GM13976 (cell line): ENCODE measurements around the gene VSNL1.

ENCODE experiments used
- DNase-seq: peaks from one replicate; pipeline ENCODE4 v3.0.0; 2012; ENCODE audit warnings: low spot score
- in situ Hi-C: fragments of 300-500 bp; cut with MboI; formaldehyde crosslinking; loops from one replicate; pipeline ENCODE4 v1.12.0; 2022; ENCODE audit warnings: low sequenced_read_pairs, mixed read lengths, inconsistent platforms; ENCODE audit not compliant: unreplicated experiment
- TF ChIP-seq, protein P1 (sequence below): IDR thresholded peaks from 2 replicates; pipeline ENCODE4 v1.5.1; 2012; ENCODE audit warnings: borderline replicate concordance, mild to moderate bottlenecking; ENCODE audit not compliant: insufficient read depth; ENCODE audit errors: extremely low read depth, missing control alignments, control extremely low read depth

VSNL1 gene

DNA sequence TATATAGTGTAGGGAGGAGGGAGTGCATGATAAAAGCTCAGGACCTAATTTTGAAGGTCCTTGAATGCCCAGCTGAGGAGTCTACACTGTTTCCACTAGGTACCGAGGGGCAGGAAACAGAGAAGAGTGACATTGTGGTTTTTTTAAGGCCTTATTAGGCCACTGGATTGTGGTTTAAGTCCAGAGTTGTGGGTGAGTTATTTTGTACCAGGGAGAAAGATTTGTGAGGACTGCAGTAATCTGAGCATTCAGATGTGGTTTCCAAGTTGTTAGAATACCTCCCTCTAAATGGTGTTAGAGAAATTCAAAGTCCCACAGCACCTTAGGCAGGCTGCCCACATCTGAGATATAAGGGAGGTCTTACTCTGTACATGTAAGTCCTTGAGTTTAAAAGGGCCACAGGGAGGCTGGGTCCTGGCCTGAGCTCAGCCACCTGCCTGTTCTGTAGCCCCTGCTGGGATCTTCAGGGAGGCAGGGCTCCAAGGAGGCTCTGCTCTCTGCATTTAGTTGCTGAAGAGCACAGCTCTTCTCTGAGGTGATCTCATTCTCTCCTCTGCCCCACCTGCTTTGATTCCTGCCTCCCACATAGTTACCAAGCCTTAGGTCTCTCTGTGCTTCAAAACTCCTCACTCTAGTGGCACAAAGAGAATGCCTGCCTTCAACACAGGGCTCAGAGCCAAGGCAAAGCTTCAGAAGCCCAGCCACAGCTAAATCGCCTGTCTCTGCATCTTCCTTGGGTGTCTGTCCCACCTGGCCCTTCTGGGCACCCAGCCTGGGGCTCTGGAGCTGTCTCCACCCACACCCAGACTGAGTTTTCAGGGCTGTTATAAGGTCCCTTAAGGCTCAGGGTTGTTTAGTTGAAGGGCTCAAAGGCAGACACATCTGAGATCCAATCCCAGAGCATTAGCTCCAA, 88.1 kb downstream of the VSNL1 start:
- DNase-seq: no peak
- TF ChIP-seq, protein P1, sequence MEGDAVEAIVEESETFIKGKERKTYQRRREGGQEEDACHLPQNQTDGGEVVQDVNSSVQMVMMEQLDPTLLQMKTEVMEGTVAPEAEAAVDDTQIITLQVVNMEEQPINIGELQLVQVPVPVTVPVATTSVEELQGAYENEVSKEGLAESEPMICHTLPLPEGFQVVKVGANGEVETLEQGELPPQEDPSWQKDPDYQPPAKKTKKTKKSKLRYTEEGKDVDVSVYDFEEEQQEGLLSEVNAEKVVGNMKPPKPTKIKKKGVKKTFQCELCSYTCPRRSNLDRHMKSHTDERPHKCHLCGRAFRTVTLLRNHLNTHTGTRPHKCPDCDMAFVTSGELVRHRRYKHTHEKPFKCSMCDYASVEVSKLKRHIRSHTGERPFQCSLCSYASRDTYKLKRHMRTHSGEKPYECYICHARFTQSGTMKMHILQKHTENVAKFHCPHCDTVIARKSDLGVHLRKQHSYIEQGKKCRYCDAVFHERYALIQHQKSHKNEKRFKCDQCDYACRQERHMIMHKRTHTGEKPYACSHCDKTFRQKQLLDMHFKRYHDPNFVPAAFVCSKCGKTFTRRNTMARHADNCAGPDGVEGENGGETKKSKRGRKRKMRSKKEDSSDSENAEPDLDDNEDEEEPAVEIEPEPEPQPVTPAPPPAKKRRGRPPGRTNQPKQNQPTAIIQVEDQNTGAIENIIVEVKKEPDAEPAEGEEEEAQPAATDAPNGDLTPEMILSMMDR: no peak
- in situ Hi-C loops: no loop called here

DNA sequence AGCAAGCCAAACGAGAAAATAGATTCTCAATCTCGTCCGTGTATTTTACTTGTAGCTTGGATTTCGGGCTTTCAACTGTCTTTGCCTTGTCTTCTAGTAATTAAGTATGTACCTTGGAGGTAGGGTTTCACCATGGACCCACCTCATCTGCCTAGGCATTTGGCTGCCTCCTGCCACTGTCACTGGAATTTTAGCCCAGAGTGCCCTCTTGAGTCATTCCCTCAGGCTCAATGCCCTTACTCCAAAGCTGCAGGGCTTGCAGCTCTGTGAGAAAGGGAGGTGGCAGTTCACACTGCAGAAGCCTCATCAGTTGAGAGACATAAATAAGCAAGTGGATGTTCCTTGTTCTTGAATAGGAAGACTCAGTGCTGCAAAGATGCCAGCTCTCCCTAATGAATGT, 89.6 kb downstream of the VSNL1 start:
- no peak for DNase-seq
- in situ Hi-C loops: no loop called here
- TF ChIP-seq, protein P1: no peak

DNA sequence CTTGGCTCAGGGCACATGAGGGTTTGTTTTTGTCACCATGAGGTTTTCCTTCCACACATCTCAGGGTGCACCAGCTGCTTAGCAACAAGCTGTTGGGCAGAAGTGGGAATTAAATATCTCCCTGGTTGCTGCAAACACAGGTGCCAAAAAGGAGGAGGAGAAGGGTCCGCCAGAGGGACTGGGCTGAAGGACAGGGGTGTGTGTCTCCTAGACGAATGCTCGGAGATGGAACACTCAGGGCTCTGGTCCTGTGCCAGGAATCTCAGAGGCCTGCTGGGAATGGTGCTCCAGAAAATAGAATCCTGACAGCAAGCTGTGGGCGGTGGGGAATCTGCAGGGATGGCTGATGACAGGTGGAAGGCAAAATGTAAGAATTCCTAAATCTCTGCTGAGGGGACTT, 94.5 kb downstream of the VSNL1 start:
- TF ChIP-seq, protein P1: no peak
- in situ Hi-C loops: no loop called here
- no peak for DNase-seq

DNA sequence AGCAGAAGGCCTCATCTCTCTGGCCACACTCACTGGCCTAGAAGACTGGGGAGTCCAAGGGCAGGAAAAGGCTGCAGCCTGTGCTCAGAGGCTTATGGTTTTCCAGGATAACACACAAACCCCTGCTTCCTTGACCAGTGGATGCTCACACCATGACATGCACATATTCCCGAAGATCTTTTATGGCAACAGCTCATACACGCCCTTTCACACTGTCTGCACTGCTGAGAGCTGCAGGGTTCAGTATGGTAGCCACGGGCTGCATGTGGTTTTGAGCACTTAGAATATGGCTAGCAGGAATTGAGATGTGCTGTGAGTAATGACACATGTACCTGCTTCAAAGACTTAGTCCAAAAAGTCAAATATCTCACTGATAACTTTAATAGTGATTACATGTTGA, 95.8 kb downstream of the VSNL1 start:
- in situ Hi-C loops: no loop called here
- TF ChIP-seq, protein P1: no peak
- no peak for DNase-seq

DNA sequence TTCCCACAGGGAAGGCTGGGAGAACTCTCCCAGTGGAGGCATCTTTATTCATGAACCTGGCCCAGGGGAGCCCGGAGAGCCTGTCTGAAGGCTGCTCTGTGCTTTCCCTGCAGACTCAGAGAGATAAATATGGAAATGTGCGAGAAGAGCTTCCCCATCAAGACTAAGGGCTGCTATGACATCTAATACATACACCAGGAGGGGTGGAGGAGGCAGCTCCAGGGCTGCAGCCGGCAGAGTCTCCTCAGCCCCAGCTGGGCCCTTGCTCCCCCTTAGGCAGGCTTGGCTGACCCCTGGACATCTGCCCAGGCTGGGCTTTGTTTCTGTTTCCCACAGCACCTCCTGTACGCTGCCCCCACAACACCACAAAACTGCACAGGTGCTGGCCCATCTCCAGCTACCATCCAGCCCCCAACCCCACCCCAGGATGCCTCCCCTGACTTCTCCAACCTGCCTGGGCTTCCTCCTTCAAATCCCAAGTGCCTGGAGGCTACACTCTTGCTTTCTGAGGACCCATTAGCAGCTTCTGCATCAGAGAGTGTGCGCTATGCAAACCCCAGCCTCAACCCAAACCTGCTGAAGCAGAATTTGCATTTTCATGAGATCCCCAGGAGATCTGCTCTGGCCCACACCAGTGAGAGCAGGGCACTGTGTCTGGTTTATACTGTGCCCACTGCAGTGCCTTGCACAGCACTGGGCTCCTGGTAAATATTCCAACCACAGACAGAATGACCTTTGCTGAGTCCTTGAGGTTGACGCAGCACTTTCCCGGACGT, 96.8 kb downstream of the VSNL1 start:
- in situ Hi-C loops: no loop called here
- no peak for DNase-seq
- TF ChIP-seq, protein P1: no peak

DNA sequence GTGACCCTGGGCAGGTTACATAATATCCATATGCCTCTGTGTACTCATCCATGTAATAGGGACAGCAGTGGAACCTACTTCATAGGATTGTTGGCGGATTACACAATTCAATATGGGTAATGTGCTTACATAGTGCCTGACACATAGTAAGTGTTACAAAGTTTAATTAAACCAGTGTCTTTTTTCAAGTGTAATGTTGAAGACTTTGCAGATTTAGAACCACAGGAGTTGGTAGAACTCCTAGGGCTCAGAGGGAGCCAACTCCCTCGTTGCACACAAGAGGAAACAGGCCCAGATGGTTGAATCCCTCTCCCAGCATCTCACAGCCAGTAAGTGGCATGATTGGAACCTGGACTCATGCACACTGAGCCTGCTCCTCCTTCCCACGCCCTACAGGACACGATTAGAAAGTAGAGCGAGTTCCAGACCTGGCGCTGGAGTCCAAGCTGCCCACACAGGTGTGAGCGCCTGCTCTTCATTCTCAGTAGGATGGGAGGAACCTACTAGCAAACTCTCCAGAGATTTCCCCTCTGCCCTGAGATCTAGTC, 97.8 kb downstream of the VSNL1 start:
- TF ChIP-seq, protein P1: no peak
- in situ Hi-C loops: no loop called here
- DNase-seq: no peak
